Cardiac muscle cell (in vitro differentiated cells and primary cell): ENCODE results near the gene SYCP2. TPM values are rescaled to one million over a fixed set of nuclear protein-coding genes. Genes with fewer than 3 reads are reported as not detected.
A peak's percentile ranks its signal among the peaks of the same experiment; 100 is the strongest.
"Not testable (repeated sequence)": the region's sequence is repeated elsewhere in the genome, so short reads cannot be mapped to it uniquely, and the experiment has no call there.

ENCODE experiments used
- DNase-seq, 2 donors: peaks; one replicate each; pipeline versions ENCODE4 v3.0.0 to v3.0.0-alpha.2; 2010 to 2017; ENCODE audit warnings: low read depth in 1 of 2, low spot score in 1 of 2
- H3K27ac ChIP-seq: fragments of 200-600 bp; sonication (generic); 2 replicates; pipeline ENCODE4 v1.5.1; 2016
- H3K27me3 ChIP-seq: fragments of 200-600 bp; sonication (generic); 2 replicates; pipeline ENCODE4 v1.6.0; 2016; ENCODE audit warnings: control low read depth
- H3K36me3 ChIP-seq: fragments of 200-600 bp; sonication (generic); 2 replicates; pipeline ENCODE4 v1.5.1; 2016; ENCODE audit warnings: control low read depth
- H3K4me1 ChIP-seq: fragments of 200-600 bp; sonication (generic); 2 replicates; pipeline ENCODE4 v1.8.1; 2017; ENCODE audit warnings: low read depth, mild to moderate bottlenecking, mixed run types
- H3K4me3 ChIP-seq: fragments of 200-600 bp; sonication (generic); 2 replicates; pipeline ENCODE4 v1.5.1; 2016; ENCODE audit warnings: mild to moderate bottlenecking
- H3K9me3 ChIP-seq: fragments of 200-600 bp; sonication (generic); 2 replicates; pipeline ENCODE4 v1.5.1; 2017; ENCODE audit warnings: low read depth, mild to moderate bottlenecking, control low read depth
- CTCF ChIP-seq: IDR thresholded peaks from 2 replicates; pipeline ENCODE4 v1.5.1; 2012; ENCODE audit warnings: low read depth, mild to moderate bottlenecking, low read length
- polyA plus RNA-seq: library from polyadenylated mRNA; unstranded; fragments of >200 nt; fragmentation: Nextera tagmentation; extraction: Ambion mirVana; gene quantifications from 2 replicates; pipeline ENCODE4 v1.2.1, GENCODE V29; 2016
- total RNA-seq: library from RNA; depleted of rRNA; stranded (reverse); fragments of >200 nt; gene quantifications from 2 replicates; pipeline ENCODE4 v1.2.3, GENCODE V29; 2016

SYCP2 gene
- total and polyA plus RNA-seq, 2 experiments from 2014 or later, result 0.60 TPM; not detected in 1

- Histone ChIP-seq H3K36me3 (no peaks in the 10 kb centered on the region), H3K27me3 (no peaks in the 10 kb centered on the region), H3K27ac (no peak overlapping the region), H3K4me1 (no peaks in the 10 kb centered on the region), H3K4me3 (no peak overlapping the region), H3K9me3 (no peaks in the 10 kb centered on the region)
- no peak for DNase-seq
- TF ChIP-seq CTCF, result no peak
Observed at GRCh38 chr20:59863058-59863457, 70.4 kb downstream of the SYCP2 start.

- H3K36me3 ChIP-seq, result no peaks in the 10 kb centered on the region
- no peaks in the 10 kb centered on the region for H3K27me3 ChIP-seq
- no peak overlapping the region for H3K27ac ChIP-seq
- TF ChIP-seq CTCF, result no peak
- no peak for DNase-seq
- no peak overlapping the region for H3K4me3 ChIP-seq
- no peaks in the 10 kb centered on the region for H3K9me3 ChIP-seq
- no peaks in the 10 kb centered on the region for H3K4me1 ChIP-seq
Observed at GRCh38 chr20:59861401-59861800, 72.0 kb downstream of the SYCP2 start.

GRCh38 chr20:59858425-59858824 lies 75.0 kb downstream of the SYCP2 start:
- H3K27ac ChIP-seq, result no peak overlapping the region
- no peaks in the 10 kb centered on the region for H3K27me3 ChIP-seq
- no peaks in the 10 kb centered on the region for H3K4me1 ChIP-seq
- H3K36me3 ChIP-seq, result no peaks in the 10 kb centered on the region
- no peak for TF ChIP-seq CTCF
- H3K9me3 ChIP-seq, result no peaks in the 10 kb centered on the region
- no peak overlapping the region for H3K4me3 ChIP-seq
- DNase-seq, result no peak

- no peak for TF ChIP-seq CTCF
- DNase-seq, result no peak
- H3K27me3 ChIP-seq, result no peaks in the 10 kb centered on the region
- H3K36me3 ChIP-seq, result no peaks in the 10 kb centered on the region
- H3K4me3 ChIP-seq, result no peak overlapping the region
- no peaks in the 10 kb centered on the region for H3K9me3 ChIP-seq
- H3K4me1 ChIP-seq, result no peaks in the 10 kb centered on the region
- no peak overlapping the region for H3K27ac ChIP-seq
Observed at GRCh38 chr20:59857966-59858365, 75.5 kb downstream of the SYCP2 start.

GRCh38 chr20:59856941-59857340 lies 76.5 kb downstream of the SYCP2 start:
- H3K9me3 ChIP-seq, result not testable (repeated sequence)

DNA sequence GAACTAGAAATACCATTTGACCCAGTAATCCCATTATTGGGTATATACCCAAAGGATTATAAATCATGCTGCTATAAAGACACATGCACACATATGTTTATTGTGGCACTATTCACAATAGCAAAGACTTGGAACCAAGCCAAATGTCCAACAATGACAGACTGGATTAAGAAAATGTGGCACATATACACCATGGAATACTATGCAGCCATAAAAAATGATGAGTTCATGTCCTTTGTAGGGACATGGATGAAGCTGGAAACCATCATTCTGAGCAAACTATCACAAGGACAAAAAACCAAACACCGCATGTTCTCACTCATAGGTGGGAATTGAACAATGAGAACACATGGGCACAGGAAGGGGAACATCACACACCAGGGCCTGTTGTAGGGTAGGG lies 76.9 kb downstream of the SYCP2 start:
- not testable (repeated sequence) for H3K27me3 ChIP-seq, H3K4me1 ChIP-seq, H3K27ac ChIP-seq, H3K36me3 ChIP-seq, H3K9me3 ChIP-seq, H3K4me3 ChIP-seq, DNase-seq

More at GRCh38 chr20:59856941-59857340, 76.5 kb downstream of the SYCP2 start:
- H3K27me3 ChIP-seq, DNase-seq, H3K36me3 ChIP-seq, H3K4me3 ChIP-seq, H3K27ac ChIP-seq, H3K4me1 ChIP-seq: not testable (repeated sequence)

DNA sequence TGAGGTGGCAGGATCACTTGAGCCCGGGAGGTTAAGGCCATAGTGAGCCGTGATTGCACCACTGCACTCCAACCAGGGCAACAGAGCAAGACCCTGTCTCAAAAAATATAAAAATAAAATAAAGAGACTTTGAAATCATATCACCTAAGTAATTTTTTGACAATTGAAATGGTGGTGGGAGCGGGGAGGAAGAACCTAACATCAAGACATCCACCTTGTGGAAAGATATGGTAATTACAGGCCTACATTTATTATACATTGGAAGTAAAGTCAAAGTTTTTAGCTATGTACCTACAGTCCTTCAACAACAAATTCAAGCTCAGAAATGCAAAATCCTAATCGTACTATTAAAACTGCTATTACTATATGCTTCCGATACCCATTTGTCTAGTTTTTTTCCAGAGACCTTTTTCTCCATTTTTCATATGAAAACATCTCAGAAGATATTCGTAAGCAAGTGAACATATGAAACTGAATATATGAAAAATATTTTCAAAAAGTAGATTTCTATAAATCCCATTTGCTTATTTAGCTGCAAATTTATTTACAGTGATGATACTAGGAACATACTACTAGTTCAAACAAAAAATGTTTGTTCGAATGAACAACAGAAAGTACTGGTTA lies 83.3 kb downstream of the SYCP2 start:
- no peak overlapping the region for H3K4me3 ChIP-seq
- peak; percentile 65 for TF ChIP-seq CTCF
- H3K36me3 ChIP-seq, result no peaks in the 10 kb centered on the region
- no peaks in the 10 kb centered on the region for H3K4me1 ChIP-seq
- H3K27me3 ChIP-seq, result no peaks in the 10 kb centered on the region
- no peak overlapping the region for H3K27ac ChIP-seq
- DNase-seq, result peak; percentile 30 to 60
- H3K9me3 ChIP-seq, result peaks cover 3% of the 10 kb centered on the region
